Transverse colon (tissue), 4 donors: ENCODE measurements around the gene RFTN1. TPM values are rescaled to one million over a fixed set of nuclear protein-coding genes. Genes with fewer than 3 reads are reported as not detected.

Source experiments
- DNase-seq: peaks from one replicate; pipeline ENCODE4 v3.0.0-alpha.2; 2019
- H3K27ac ChIP-seq, 4 donors: fragments of 200-600 bp; sonication (generic); 2 replicates each; pipeline ENCODE4 v1.5.1; 2016 to 2018; ENCODE audit warnings: inconsistent platforms in 4 of 4
- H3K27me3 ChIP-seq: fragments of 200-600 bp; sonication (generic); 2 replicates; pipeline ENCODE4 v1.5.1; 2017; ENCODE audit warnings: inconsistent platforms
- H3K36me3 ChIP-seq, 4 donors: fragments of 200-600 bp; sonication (generic); 2 replicates each; pipeline ENCODE4 v1.5.1; 2017 to 2019; ENCODE audit warnings: inconsistent platforms in 4 of 4
- H3K4me1 ChIP-seq, 4 donors: fragments of 200-600 bp; sonication (generic); 2 replicates each; pipeline ENCODE4 v1.5.1; 2017 to 2020; ENCODE audit warnings: inconsistent platforms in 4 of 4
- H3K4me3 ChIP-seq, 4 donors: fragments of 200-600 bp; sonication (generic); 1 replicate in 1 of 4; 2 replicates in 3 of 4; pipeline versions ENCODE4 v1.5.1 to v1.6.1; 2017 to 2019; ENCODE audit warnings: inconsistent platforms in 4 of 4
- H3K9me3 ChIP-seq, 2 donors: fragments of 200-600 bp; sonication (generic); 2 replicates each; pipeline ENCODE4 v1.5.1; 2017 to 2019; ENCODE audit warnings: inconsistent platforms in 2 of 2
- EP300 ChIP-seq: sonication (generic); formaldehyde crosslinking; IDR thresholded peaks from one replicate; pipeline ENCODE4 v1.6.1; 2017; ENCODE audit warnings: antibody characterized with exemption, low read depth
- POLR2A ChIP-seq: fragments of 450-650 bp; IDR thresholded peaks from one replicate; pipeline ENCODE4 v1.6.1; 2016; ENCODE audit warnings: antibody characterized with exemption, mild to moderate bottlenecking, moderate library complexity
- POLR2AphosphoS5 ChIP-seq, 3 donors: sonication (generic); formaldehyde crosslinking; IDR thresholded peaks; one replicate each; pipeline ENCODE4 v1.6.1; 2016; ENCODE audit warnings: antibody characterized with exemption in 3 of 3
- WGBS, 2 donors: methylation state at CpG; one replicate each; pipeline ENCODE4 v1.1.5; 2018; ENCODE audit warnings: low coverage in 1 of 2; 5-methylcytosine and 5-hydroxymethylcytosine counted together
- in situ Hi-C, 4 donors: fragments of 200-750 bp; cut with MboI; loops; one replicate each; pipeline versions ENCODE4 v1.15.0 to v1.15.1; 2017; ENCODE audit warnings: low sequenced_read_pairs in 3 of 4, low pct_ligation_motif_present in 1 of 4, low pct_unique_long_range_greater_than_20kb in 1 of 4
- intact Hi-C: fragments of 100-400 bp; cut with DNase I; formaldehyde crosslinking; loops from one replicate; pipeline ENCODE4 v1.15.1; 2023; ENCODE audit warnings: low total_unique reads
- total RNA-seq, 4 donors: library from RNA; depleted of rRNA; stranded (reverse); fragments of >200 nt; gene quantifications; one replicate each; pipeline ENCODE4 v1.1.0, GENCODE V29; 2016
- TF ChIP-seq, protein P1 (sequence below), 5 experiments: fragments of 200-600 bp in 3 of 5; fragments of 450-650 bp in 2 of 5; sonication (generic) in 3 of 5; IDR thresholded peaks; 1 replicate in 2 of 5; 2 replicates in 3 of 5; pipeline ENCODE4 v1.5.1; 2016 to 2017; ENCODE audit warnings: antibody characterized with exemption in 5 of 5, inconsistent platforms in 3 of 5, mild to moderate bottlenecking in 2 of 5, moderate library complexity in 1 of 5

The RFTN1 gene
- total RNA-seq, 4 donors from 2014 or later: 6.7 to 25.7 (median 15.7) TPM

DNA sequence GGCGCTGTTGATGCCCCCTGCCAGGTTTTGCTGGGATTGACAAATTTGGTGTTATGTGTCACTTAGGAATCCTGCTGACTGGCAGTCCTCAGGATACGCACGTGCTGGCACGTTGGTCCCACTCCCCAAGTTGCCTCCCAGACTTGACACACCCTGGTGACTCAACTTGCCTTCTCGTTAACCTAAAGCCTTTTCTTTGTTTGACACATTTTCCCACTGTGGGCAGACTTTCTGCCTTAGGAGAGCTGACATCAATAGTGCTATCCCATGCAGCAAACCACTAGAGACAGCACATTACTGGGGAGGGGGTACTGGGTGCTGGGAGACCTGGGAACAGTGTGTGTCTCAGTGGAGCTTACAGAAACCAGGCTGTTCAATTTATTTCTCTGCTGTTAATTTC is 144.2 kb downstream of the RFTN1 start:
- in situ Hi-C loops (no loop called here), intact Hi-C loops (no loop called here)
- Histone ChIP-seq H3K27me3 (no peaks in the 10 kb centered on the region), H3K4me3 (no peak overlapping the region), H3K9me3 (no peaks in the 10 kb centered on the region), H3K36me3 (no peaks in the 10 kb centered on the region), H3K27ac (no peak overlapping the region), H3K4me1 (peaks cover 0 to 29% (median 5%) of the 10 kb centered on the region in 4 donors)
- WGBS, 2 donors: 67 to 82% methylated on average over 1 to 5 of the region's 5 CpGs
- DNase-seq: no peak
- TF ChIP-seq, protein P1, sequence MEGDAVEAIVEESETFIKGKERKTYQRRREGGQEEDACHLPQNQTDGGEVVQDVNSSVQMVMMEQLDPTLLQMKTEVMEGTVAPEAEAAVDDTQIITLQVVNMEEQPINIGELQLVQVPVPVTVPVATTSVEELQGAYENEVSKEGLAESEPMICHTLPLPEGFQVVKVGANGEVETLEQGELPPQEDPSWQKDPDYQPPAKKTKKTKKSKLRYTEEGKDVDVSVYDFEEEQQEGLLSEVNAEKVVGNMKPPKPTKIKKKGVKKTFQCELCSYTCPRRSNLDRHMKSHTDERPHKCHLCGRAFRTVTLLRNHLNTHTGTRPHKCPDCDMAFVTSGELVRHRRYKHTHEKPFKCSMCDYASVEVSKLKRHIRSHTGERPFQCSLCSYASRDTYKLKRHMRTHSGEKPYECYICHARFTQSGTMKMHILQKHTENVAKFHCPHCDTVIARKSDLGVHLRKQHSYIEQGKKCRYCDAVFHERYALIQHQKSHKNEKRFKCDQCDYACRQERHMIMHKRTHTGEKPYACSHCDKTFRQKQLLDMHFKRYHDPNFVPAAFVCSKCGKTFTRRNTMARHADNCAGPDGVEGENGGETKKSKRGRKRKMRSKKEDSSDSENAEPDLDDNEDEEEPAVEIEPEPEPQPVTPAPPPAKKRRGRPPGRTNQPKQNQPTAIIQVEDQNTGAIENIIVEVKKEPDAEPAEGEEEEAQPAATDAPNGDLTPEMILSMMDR (IDR thresholded peaks at IDR 0.05): no peak
- TF ChIP-seq POLR2AphosphoS5 (IDR thresholded peaks at IDR 0.05): no peak
- TF ChIP-seq EP300: no peak
- TF ChIP-seq POLR2A: no peak

DNA sequence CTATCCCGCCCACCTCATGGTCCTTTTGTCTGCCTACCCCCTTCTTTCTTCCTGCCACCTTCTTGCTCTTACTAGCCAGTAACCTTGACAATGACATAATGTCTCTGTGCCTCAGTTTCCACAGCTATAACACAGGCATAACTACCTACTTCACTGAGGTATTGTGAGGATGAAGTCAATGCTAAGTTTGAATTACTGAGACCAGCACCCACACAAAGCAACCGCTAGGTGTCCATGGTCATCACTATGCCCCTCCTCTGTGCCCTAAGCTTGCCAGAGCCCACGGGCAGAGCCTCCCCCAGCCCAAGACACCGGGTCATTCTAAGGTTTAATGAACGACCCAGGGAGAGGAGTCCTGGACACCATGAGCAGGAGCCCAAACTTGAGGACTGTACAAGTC is 146.9 kb downstream of the RFTN1 start:
- in situ Hi-C loops: no loop called here
- intact Hi-C loops: no loop called here
- no peak for TF ChIP-seq EP300
- TF ChIP-seq, protein P1 (IDR thresholded peaks at IDR 0.05): no peak
- no peak for TF ChIP-seq POLR2AphosphoS5 (IDR thresholded peaks at IDR 0.05)
- no peak for TF ChIP-seq POLR2A
- WGBS, 2 donors: 64 to 82% methylated on average over 1 to 5 of the region's 5 CpGs
- no peaks in the 10 kb centered on the region for H3K27me3 ChIP-seq
- H3K9me3 ChIP-seq: no peaks in the 10 kb centered on the region
- DNase-seq: no peak
- H3K4me3 ChIP-seq: no peak overlapping the region
- H3K4me1 ChIP-seq: peaks cover 0 to 8% (median 2%) of the 10 kb centered on the region in 4 donors
- H3K36me3 ChIP-seq: no peaks in the 10 kb centered on the region
- H3K27ac ChIP-seq: no peak overlapping the region

DNA sequence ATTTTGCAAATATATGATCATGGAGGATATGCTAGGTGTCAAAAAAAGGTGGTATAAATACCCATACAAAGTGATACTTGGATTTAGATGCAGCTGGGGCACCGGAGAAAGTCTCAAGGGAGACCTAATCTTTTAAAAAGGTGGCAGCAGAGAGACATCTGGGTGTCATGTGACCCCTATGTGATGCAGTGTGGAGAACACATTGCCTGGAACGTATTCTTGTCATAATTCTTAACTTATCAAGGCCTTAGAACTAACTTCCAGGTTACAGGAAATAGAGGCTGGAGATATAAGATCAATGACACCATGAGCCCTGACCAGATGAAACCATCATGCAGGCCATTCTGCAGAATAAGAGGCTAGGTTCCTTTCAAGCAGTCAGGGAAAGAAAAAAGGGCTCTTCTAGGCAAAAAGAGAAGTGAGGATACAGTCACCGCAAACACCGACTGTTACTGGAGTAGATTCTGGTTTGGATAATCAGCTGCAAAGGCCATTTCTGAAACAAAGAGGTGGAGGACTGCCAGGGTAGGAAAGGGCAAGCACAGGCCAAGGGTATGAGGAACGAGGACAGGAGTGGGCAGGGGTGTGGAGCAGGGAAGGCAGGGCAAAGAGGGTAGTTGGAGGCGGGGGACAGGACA is 147.9 kb downstream of the RFTN1 start:
- in situ Hi-C loops: no loop called here
- peaks cover 0 to 3% (median under 1%) of the 10 kb centered on the region in 4 donors for H3K4me1 ChIP-seq
- no peaks in the 10 kb centered on the region for H3K36me3 ChIP-seq
- TF ChIP-seq POLR2A: no peak
- TF ChIP-seq POLR2AphosphoS5 (IDR thresholded peaks at IDR 0.05): no peak
- TF ChIP-seq, protein P1 (IDR thresholded peaks at IDR 0.05): no peak
- no peak for TF ChIP-seq EP300
- DNase-seq: no peak
- intact Hi-C loops: no loop called here
- no peak overlapping the region for H3K4me3 ChIP-seq
- H3K27ac ChIP-seq: no peak overlapping the region
- no peaks in the 10 kb centered on the region for H3K9me3 ChIP-seq
- 64 to 86% methylated on average over 6 of the region's 6 CpGs for WGBS, 2 donors
- no peaks in the 10 kb centered on the region for H3K27me3 ChIP-seq

DNA sequence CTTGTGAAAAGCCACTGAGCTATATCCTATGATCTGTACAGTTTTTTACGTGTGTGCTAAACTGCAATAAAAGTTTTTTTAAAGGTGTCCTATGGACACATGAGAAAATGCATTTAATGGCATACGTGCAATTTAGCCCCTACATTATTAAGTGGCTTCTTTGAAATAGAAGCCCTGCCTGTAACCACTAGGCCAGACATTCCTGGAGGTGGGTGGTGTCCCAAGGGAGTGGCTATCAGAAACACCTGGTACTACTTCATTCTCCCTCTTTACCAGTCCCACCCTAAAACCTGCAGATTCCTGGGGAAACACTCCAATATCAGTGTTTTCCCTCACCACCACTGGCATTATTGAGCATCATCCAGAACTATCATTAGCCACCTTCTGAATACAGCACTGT is 148.5 kb downstream of the RFTN1 start:
- WGBS, 2 donors: 78 to 95% methylated on average over 2 of the region's 2 CpGs
- intact Hi-C loops (no loop called here), in situ Hi-C loops (no loop called here)
- H3K4me3 ChIP-seq: no peak overlapping the region
- H3K27ac ChIP-seq: no peak overlapping the region
- DNase-seq: no peak
- H3K4me1 ChIP-seq: no peaks in the 10 kb centered on the region
- H3K9me3 ChIP-seq: no peaks in the 10 kb centered on the region
- no peaks in the 10 kb centered on the region for H3K27me3 ChIP-seq
- no peaks in the 10 kb centered on the region for H3K36me3 ChIP-seq
- no peak for TF ChIP-seq EP300
- TF ChIP-seq, protein P1 (IDR thresholded peaks at IDR 0.05): no peak
- no peak for TF ChIP-seq POLR2AphosphoS5 (IDR thresholded peaks at IDR 0.05)
- TF ChIP-seq POLR2A: no peak
